NCI-H146 treated with DMSO at 0.1 percent for 48 hours (cell line): ENCODE results near the gene ARF4.

Experiments
- DNase-seq: peaks from one replicate; lab custom pipeline; 2025; ENCODE audit not compliant: unreplicated experiment; lab: John Stamatoyannopoulos, UW

The ARF4 gene

GRCh38 chr3:57582474-57583168, 14.5 kb downstream of the ARF4 start:
- peak; percentile 32 for DNase-seq

- no peak for DNase-seq
These were observed 19.3 kb downstream of the ARF4 start for GRCh38 chr3:57577801-57578200.

DNA sequence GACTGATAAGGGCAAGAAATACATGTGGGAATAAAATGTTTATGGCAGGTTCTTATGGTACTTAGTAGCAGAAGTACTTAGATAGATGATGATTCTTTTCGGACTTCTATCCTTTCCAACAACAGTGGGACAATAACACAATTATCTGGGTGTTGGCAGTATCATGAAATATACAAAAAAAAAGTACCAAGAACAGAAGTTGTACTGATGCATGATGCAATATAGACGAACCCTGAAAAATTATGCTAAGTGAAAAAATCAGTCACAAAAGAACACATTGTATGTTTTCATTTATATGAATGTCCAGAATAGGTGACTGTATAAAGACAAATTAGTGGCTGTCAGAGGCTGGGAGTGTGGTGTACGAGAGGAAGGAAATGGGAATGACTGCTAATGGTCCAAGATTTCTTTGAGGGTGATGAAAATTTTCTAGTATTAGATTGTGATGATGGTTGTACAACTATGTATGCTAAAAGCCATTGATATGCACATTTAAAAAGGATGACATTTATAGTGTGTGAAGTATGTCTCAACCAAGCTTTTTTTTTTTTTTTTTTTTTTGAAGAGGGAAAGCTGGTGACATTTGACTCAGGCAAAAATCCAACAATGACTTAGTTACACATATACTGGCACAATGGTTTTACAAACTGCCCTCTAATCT, 21.0 kb downstream of the ARF4 start:
- no peak for DNase-seq

GRCh38 chr3:57572096-57572495, 25.0 kb downstream of the ARF4 start:
- DNase-seq = no peak

- DNase-seq = no peak
These were observed 26.3 kb downstream of the ARF4 start for GRCh38 chr3:57570878-57571277.

GRCh38 chr3:57569859-57570450, 27.2 kb downstream of the ARF4 start:
- no peak for DNase-seq

GRCh38 chr3:57559526-57559925, 37.6 kb downstream of the ARF4 start:
- DNase-seq = no peak

DNA sequence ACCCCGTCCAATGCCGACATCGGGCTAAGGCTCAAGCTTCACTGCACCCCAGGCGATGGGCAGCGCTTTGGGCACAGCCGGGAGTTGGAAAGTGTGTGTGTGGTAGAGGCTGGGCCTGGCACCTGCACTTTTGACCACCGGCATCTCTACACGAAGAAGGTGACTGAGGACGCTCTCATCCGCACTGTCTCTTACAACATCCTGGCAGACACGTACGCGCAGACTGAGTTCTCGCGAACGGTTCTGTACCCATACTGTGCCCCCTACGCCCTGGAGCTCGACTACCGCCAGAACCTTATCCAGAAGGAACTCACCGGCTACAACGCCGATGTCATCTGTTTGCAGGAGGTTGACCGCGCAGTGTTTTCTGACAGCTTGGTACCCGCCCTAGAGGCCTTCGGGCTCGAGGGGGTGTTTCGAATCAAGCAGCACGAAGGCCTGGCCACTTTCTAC, 40.0 kb downstream of the ARF4 start:
- no peak for DNase-seq

- DNase-seq = no peak
These were observed 40.6 kb downstream of the ARF4 start for GRCh38 chr3:57556459-57557084.

GRCh38 chr3:57555738-57556458, 41.2 kb downstream of the ARF4 start, which contains the start of gene PDE12:
Gene PDE12 (plus strand): TSS chr3:57556274. CDS start chr3:57556380, 106 bp downstream.
- peak; percentile 66 for DNase-seq

DNA sequence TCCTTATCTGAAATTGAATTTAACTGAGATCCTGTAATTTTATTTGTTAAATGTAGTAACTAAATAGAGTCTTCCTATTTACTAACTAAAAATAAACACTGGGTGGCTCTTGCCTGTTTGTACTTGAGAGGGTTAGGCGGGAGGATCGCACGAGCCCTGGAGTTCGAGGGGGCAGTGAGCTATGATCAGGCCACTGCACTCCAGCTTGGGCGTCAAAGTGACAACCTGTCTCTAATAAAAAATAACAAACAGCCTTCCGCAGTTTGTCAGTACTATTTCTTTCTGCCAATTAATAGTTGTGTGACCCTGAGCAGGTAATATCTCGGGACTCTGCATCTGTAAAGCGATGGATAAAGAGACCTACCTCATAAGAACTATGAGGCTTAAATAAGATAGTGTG, 41.8 kb downstream of the ARF4 start:
- peak; percentile 8 for DNase-seq

- no peak for DNase-seq
These were observed 50.5 kb downstream of the ARF4 start for GRCh38 chr3:57546616-57547015.

DNA sequence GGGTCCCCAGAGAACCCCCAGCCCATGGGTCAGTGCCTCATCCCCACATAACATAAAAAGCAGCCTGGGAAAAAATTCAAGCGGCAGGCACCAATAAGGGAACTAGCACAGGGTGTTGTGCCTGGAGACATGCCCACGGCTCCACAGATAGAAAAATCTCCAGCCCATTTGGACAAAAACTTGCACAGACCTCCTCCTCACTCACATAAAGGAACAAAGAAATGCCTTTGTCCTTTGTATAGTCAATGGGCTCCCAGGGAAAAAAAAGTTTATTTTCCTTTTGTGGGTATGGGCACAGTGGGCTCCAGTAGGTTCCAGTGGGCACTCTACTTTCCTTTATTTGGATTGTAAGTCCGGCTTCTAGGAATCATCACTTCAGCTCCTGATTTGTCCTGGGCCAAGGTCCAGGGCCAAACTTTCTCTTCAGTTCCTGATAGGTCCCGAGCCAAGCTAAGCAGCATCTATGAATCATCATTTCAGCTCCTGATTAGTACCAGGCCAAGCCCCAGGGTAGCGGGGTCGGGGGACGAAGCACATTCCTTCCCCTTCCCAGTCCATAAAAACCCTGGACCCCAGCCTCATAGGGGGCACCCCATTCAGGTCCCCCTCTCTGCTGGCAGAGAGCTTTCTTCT, 51.4 kb downstream of the ARF4 start:
- no peak for DNase-seq

GRCh38 chr3:57544181-57545125, 52.7 kb downstream of the ARF4 start, which contains the start of gene DNAH12:
Gene DNAH12 (minus strand): TSS chr3:57544344. CDS start chr3:57542870, 1,474 bp downstream.
- peak; percentile 73 for DNase-seq

DNA sequence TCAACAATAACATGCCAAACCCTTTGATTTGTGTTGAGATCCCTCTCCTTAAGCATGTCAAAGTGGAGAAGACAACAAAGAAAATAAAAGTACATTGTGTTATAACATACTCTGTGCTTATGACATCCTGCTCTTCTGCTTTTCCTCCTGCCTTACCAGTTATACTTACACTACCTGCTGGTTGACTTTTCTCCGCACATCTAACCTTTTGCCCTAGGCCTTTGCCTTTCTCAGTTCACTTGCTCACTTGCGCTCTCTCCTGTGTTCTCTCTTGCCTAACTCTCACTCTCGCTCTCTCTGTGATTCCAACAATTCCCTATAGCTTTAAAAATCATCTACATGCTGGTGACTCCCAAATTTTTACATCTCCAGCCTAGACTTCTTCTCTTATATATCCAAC, 58.7 kb downstream of the ARF4 start:
- no peak for DNase-seq

GRCh38 chr3:57530071-57530608, 67.0 kb downstream of the ARF4 start:
- DNase-seq = no peak
